ENCODE measurements around the gene CDON. TPM values are rescaled to one million over a fixed set of nuclear protein-coding genes. Genes with fewer than 3 reads are reported as not detected.

Gene CDON
- total RNA-seq, 2 donors from 2014 or later, result 0.59 to 2.1 TPM

DNA sequence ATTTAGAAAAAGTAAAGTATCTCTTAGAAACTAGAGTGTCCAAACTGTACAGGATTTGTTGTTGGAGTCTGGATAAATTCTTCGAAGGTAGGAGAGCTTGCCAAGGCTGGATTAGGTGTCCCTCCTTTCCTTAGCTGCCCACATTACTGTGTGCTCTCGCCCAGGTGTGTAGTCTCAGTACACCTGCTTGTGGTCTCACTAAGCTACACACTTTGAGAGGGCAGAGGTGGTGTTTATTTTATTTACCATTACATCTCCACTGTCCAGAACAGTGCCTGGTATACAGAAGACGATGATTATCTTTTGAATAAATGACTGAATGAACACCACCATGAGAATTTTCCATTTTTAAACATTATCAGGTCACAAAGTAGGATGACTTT lies 80.3 kb downstream of the CDON start:
- H3K36me3 Mint-ChIP-seq, result no peaks in the 10 kb centered on the region
- no peaks in the 10 kb centered on the region for H3K9me3 Mint-ChIP-seq
- ATAC-seq, result no peak
- H3K4me1 Mint-ChIP-seq (ENCODE audit: low read depth in 2 of 2), result peaks cover 0 to 3% of the 10 kb centered on the region in 2 donors
- DNase-seq (ENCODE audit: low spot score), result no peak
- H3K27me3 Mint-ChIP-seq, result peaks cover 9 to 12% of the 10 kb centered on the region in 2 donors
- H3K4me3 Mint-ChIP-seq, result no peak overlapping the region
- no peak overlapping the region for H3K27ac Mint-ChIP-seq

DNA sequence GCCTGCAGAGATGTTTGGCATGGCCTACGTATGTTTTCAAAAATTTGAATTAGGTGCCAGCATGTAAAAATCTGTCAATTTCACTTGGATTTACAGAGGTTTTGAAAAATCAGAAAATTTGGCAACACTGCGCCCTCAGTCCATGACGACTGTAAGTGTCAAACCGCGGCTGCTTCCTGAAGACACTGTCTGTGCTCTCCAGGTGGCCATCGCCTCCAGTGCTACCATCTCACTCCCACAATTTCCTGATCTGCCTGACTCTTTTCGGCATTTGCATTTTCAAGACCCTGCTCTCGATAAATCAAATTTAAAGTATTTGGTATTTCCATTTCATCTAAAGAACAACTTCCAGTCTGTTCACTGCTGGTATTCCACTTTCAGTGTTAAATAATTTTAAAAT lies 82.2 kb downstream of the CDON start:
- Mint-ChIP-seq H3K4me3 (no peak overlapping the region), H3K27me3 (peaks cover 7 to 13% of the 10 kb centered on the region in 2 donors), H3K4me1 (ENCODE audit: low read depth in 2 of 2) (peaks cover 0 to 3% of the 10 kb centered on the region in 2 donors), H3K36me3 (no peaks in the 10 kb centered on the region), H3K9me3 (no peaks in the 10 kb centered on the region), H3K27ac (no peak overlapping the region)
- ATAC-seq, result no peak
- DNase-seq (ENCODE audit: low spot score), result no peak

DNA sequence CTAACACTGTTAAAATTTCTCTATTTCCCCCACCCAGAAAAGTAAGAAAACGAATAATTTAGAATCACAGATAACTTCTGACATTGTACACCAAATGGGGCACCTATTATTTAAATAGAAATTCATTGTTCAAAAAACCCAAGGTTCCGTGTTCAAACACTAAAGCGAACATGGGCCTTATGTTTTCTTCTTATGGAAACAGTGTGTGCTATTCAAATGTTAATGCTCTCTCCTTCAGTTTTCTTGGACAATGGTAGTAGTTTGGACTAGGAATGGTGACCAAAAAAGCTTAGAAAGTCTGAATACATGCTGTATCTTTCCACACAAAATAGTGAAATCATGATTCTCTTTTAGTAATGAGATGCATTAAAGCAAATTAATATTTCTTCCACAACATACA lies 83.2 kb downstream of the CDON start:
- Mint-ChIP-seq H3K27ac (no peak overlapping the region), H3K9me3 (no peaks in the 10 kb centered on the region)
- ATAC-seq, result no peak

DNA sequence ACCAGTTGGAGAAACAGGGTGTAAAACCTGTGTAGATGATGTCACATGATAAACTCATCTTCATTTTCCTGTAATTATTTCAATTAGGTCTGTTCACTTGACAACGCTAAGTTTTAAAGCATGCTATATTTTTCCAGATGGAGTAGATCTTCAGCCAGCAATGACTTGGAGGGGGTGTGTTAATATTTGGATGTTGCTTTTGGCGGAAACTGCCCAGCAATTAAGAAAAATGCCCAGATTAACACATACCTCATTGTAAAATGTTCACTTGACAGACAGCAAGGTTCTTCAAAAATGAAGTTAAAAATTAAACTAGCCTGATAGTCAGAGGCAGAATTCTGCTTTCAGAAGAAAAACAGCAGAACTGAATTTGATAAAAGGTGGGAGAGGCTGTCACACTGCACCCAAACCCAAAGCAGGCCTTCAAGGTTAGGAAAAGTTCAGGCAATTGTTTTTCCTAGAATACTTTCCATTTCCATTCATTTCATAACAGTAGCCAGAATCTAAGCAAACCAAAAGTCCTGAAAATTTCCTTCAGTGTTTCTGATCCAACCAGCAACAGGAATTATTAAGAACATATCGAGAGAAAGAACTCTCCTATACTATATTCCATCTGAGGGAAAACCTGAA lies 83.8 kb downstream of the CDON start:
- no peaks in the 10 kb centered on the region for H3K9me3 Mint-ChIP-seq
- H3K4me3 Mint-ChIP-seq, result no peak overlapping the region
- DNase-seq (ENCODE audit: low spot score) (no peak), ATAC-seq (no peak)
- no peak overlapping the region for H3K27ac Mint-ChIP-seq
- peaks cover 13 to 16% of the 10 kb centered on the region in 2 donors for H3K27me3 Mint-ChIP-seq
- H3K4me1 Mint-ChIP-seq (ENCODE audit: low read depth in 2 of 2), result peaks cover 0 to 3% of the 10 kb centered on the region in 2 donors
- no peaks in the 10 kb centered on the region for H3K36me3 Mint-ChIP-seq

More for the DNA sequence above, 83.2 kb downstream of the CDON start:
- Mint-ChIP-seq H3K4me1 (ENCODE audit: low read depth in 2 of 2) (peaks cover 0 to 3% of the 10 kb centered on the region in 2 donors), H3K27me3 (peaks cover 11 to 16% of the 10 kb centered on the region in 2 donors), H3K36me3 (no peaks in the 10 kb centered on the region), H3K4me3 (no peak overlapping the region)
- no peak for DNase-seq (ENCODE audit: low spot score)

DNA sequence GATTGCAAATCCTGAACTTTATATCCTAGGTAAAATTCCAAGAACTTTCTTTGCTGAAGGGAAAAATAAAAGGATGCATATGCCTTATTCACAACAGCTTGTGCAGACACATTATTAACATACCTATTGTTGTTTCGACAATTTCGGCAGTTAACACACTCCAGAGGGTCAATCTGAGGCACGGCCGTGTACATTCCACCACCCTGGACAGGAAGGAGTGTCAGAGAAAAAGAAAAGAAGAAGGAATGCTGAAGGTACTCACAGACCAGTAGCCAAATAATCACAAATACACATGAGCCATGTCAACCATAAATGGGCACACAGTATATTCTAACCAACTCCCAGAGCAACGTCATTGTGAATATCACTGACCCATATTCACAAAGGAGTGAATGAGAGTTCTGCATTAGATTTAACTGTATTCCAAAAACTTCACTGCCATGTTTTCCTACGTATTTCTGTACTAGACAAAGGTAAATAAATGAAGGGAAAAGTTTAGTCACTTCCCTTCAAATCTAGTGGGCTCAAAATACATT lies 84.4 kb downstream of the CDON start:
- no peak for DNase-seq (ENCODE audit: low spot score)
- Mint-ChIP-seq H3K9me3 (no peaks in the 10 kb centered on the region), H3K4me3 (no peak overlapping the region), H3K4me1 (ENCODE audit: low read depth in 2 of 2) (peaks cover 0 to 3% of the 10 kb centered on the region in 2 donors), H3K27me3 (peaks cover 13 to 16% of the 10 kb centered on the region in 2 donors), H3K27ac (no peak overlapping the region), H3K36me3 (no peaks in the 10 kb centered on the region)
- ATAC-seq, result no peak

DNA sequence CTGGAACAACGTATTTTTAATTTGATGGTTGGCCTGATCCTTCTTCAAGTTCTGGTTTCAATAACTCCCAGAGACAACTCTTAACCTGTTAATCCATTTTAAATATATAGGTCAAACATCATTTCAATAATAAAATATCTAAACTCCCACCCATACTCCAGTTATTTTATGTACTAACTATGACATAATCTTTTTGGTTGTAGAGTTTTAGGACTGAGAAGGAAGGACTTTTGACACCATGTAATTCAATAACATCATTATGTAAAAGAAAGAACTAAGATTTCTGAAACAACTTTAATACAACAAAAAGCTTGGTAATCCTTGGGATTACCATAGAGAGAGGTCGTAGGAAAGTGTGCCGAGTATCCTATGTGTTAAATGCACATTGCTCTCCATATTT lies 85.3 kb downstream of the CDON start:
- ATAC-seq, result no peak
- no peak for DNase-seq (ENCODE audit: low spot score)
- H3K4me3 Mint-ChIP-seq, result no peak overlapping the region
- H3K9me3 Mint-ChIP-seq, result no peaks in the 10 kb centered on the region
- H3K27ac Mint-ChIP-seq, result no peak overlapping the region
- peaks cover 0 to 3% of the 10 kb centered on the region in 2 donors for H3K4me1 Mint-ChIP-seq (ENCODE audit: low read depth in 2 of 2)
- H3K36me3 Mint-ChIP-seq, result no peaks in the 10 kb centered on the region
- H3K27me3 Mint-ChIP-seq, result peaks cover 7 to 14% of the 10 kb centered on the region in 2 donors

DNA sequence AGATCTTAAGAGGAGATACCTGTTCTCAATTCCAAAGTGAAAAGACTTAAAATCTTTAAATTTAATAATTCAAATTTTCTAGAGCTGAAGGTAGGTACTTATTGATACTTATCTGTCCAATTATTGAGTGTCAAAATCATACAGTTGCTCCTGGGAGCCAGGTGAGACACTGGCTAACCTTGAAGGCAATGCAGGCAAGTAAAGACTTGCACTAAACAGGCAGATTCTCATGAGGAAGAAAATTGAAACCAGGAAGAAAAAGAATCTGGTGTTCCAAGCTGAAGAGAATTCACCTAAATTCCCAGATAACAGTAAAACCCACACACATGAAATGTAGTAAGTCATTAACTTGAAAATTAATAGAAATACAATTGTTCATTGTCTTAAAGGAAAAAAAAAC lies 86.5 kb downstream of the CDON start:
- Mint-ChIP-seq H3K27me3 (peaks cover 14% of the 10 kb centered on the region in 2 donors), H3K9me3 (no peaks in the 10 kb centered on the region), H3K4me1 (ENCODE audit: low read depth in 2 of 2) (peaks cover 0 to 3% of the 10 kb centered on the region in 2 donors), H3K4me3 (no peak overlapping the region), H3K27ac (no peak overlapping the region), H3K36me3 (no peaks in the 10 kb centered on the region)
- DNase-seq (ENCODE audit: low spot score) (no peak), ATAC-seq (no peak)

DNA sequence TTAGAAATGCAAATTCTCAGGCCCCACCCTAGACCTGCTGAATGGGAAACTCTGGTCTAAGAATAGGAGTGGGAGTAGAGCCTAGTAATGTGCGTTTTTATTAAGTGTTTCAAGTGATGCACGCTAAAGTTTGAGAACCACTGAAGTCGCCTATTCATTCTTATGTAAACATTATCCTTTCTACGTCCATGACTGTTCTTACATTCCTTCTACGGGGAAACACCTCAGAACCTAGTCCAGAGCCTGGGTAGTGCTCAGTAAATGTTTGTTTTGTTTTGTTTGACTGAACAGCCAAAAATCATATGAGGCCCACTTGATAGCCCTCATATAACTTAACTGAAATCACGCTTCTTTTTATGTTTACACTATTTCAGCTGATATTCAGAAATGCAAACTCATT lies 87.0 kb downstream of the CDON start:
- Mint-ChIP-seq H3K4me1 (ENCODE audit: low read depth in 2 of 2) (peaks cover 0 to 2% of the 10 kb centered on the region in 2 donors), H3K27ac (no peak overlapping the region), H3K27me3 (peaks cover 14 to 16% of the 10 kb centered on the region in 2 donors), H3K36me3 (no peaks in the 10 kb centered on the region), H3K9me3 (no peaks in the 10 kb centered on the region), H3K4me3 (no peak overlapping the region)
- ATAC-seq (no peak), DNase-seq (ENCODE audit: low spot score) (no peak)

DNA sequence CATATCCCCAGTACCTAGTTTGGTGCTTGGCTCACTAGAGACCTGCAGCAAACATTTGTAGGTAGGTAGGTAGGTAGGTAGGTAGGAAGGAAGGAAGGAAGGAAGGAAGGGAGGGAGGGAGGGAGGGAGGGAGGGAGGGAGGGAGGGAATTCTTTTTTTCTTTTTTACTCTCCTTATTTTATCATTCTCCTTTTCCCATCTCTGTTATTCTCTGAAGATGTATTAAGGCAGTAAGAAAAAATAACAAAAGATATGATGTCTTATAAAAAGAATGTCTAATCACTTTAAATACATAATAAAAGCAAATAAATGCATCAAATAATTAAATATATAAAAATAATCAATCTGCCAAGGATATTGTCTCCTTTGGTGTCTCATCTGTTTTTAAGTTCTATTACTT lies 88.4 kb downstream of the CDON start:
- ATAC-seq (no peak), DNase-seq (ENCODE audit: low spot score) (no peak)
- Mint-ChIP-seq H3K27me3 (peaks cover 14 to 20% of the 10 kb centered on the region in 2 donors), H3K9me3 (no peaks in the 10 kb centered on the region), H3K4me3 (no peak overlapping the region), H3K4me1 (ENCODE audit: low read depth in 2 of 2) (no peaks in the 10 kb centered on the region), H3K27ac (no peak overlapping the region), H3K36me3 (no peaks in the 10 kb centered on the region)

DNA sequence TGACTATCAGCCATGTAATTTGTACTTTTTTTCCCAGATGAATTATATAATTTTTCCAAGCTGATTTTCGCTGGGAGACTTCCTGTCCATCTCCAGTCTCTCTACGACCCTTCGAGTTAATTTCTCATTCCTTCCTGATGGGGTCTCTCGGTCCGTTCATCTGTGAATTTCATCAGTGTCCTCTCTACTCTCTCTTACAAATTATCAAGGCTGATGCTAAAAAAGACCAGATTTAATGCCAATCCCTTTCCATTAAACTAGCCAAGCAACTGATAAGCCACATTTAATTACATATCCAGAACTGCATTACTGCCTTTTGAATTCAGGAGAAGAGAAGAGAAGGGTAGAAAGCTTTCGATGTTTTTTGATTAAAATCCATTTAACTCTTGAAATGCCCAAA lies 91.0 kb downstream of the CDON start:
- ATAC-seq (no peak), DNase-seq (ENCODE audit: low spot score) (no peak)
- Mint-ChIP-seq H3K27ac (no peak overlapping the region), H3K27me3 (peaks cover 16 to 29% of the 10 kb centered on the region in 2 donors), H3K4me3 (no peak overlapping the region), H3K4me1 (ENCODE audit: low read depth in 2 of 2) (peaks cover 0 to 4% of the 10 kb centered on the region in 2 donors), H3K36me3 (no peaks in the 10 kb centered on the region), H3K9me3 (no peaks in the 10 kb centered on the region)

DNA sequence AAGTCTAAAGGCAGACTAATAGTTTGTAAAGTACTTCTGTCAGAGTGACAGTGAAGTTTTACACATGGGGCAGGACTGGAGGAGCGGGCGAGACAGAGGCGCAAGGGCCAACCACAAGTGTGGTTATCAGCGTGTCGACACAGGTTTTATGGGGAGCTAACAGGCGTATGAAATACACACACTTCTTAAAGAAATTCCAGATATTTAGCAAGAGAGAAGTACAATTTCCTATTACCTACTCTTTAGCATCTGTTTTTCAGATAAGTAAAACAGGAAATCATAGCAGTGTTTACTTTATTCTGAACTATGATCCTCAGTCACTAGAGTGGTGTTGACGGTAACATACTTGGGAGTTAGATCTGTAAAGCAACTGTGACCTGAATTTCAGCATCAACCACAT lies 94.3 kb downstream of the CDON start:
- Mint-ChIP-seq H3K4me1 (ENCODE audit: low read depth in 2 of 2) (peaks cover 0 to 4% of the 10 kb centered on the region in 2 donors), H3K36me3 (no peaks in the 10 kb centered on the region), H3K27ac (no peak overlapping the region), H3K27me3 (peaks cover 22 to 37% of the 10 kb centered on the region in 2 donors), H3K9me3 (no peaks in the 10 kb centered on the region), H3K4me3 (no peak overlapping the region)
- ATAC-seq (no peak), DNase-seq (ENCODE audit: low spot score) (no peak)

DNA sequence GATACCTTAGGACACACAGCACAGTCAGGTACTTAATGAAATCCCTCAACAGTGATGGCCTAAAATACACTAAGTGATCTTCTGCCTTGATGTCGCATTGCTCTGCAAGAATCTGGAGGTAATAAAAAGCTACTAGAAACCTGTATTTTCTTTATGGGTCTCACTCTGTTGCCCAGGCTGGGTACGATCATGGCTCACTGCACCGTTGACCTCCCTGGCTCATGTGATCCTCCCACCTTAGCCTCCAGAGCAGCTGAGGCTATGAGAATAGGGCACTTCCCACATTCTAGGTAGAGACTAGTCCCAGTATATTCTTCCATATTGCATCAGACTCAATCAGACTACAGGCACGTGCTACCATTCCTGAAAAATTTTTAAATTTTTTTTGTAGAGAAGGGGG lies 95.2 kb downstream of the CDON start:
- no peak overlapping the region for H3K27ac Mint-ChIP-seq
- no peak for ATAC-seq
- DNase-seq (ENCODE audit: low spot score), result no peak
- no peak overlapping the region for H3K4me3 Mint-ChIP-seq
- peaks cover 0 to 4% of the 10 kb centered on the region in 2 donors for H3K4me1 Mint-ChIP-seq (ENCODE audit: low read depth in 2 of 2)
- H3K9me3 Mint-ChIP-seq, result no peaks in the 10 kb centered on the region
- H3K27me3 Mint-ChIP-seq, result peaks cover 22 to 37% of the 10 kb centered on the region in 2 donors
- H3K36me3 Mint-ChIP-seq, result peaks cover 4% of the 10 kb centered on the region

DNA sequence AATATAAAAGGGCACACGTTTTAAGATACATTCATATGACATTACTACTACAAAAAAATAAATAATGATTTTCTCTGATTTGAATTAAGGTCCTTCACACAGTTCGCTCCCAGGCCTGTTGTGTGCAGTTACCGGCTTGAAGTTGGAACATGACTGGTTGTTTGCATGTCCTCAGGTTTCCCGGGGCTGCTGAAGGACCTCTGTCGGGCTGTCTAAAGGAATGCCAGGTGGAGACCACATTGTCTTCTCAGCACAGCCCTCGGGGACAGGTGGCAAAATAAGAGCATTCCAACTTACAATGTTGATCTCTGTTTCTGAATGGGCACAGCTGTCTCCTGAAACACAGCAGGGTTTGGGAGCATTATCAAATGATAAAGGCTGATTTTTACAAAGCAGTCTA lies 101.9 kb downstream of the CDON start:
- DNase-seq (ENCODE audit: low spot score) (no peak), ATAC-seq (no peak)
- H3K36me3 Mint-ChIP-seq, result peaks cover 5% of the 10 kb centered on the region
- peaks cover 14 to 19% of the 10 kb centered on the region in 2 donors for H3K27me3 Mint-ChIP-seq
- H3K4me1 Mint-ChIP-seq (ENCODE audit: low read depth in 2 of 2), result peaks cover 0 to 4% of the 10 kb centered on the region in 2 donors
- H3K4me3 Mint-ChIP-seq, result no peak overlapping the region
- H3K27ac Mint-ChIP-seq, result no peak overlapping the region
- no peaks in the 10 kb centered on the region for H3K9me3 Mint-ChIP-seq

DNA sequence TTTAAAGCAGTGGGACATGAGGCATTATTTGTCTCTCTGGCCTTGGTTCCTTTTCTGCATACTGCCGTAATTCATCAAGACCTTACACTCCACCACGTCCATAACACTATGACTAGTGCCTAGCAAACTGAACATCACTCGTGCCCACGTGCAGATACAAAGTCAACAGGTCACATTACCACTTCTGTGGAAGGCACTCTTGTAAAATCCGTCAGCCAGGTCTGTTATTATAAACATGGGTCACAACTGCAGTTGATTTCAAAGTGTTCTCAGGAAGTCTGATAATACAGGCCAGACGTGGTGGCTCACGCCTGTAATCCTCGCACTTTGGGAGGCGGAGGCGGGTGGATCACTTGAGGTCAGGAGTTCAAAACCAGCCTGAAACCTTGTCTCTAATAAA lies 102.7 kb downstream of the CDON start:
- ATAC-seq, result no peak
- Mint-ChIP-seq H3K9me3 (no peaks in the 10 kb centered on the region), H3K4me1 (ENCODE audit: low read depth in 2 of 2) (peaks cover 0 to 4% of the 10 kb centered on the region in 2 donors), H3K4me3 (no peak overlapping the region), H3K36me3 (peaks cover 5% of the 10 kb centered on the region), H3K27me3 (peaks cover 14 to 17% of the 10 kb centered on the region in 2 donors), H3K27ac (no peak overlapping the region)
- no peak for DNase-seq (ENCODE audit: low spot score)

DNA sequence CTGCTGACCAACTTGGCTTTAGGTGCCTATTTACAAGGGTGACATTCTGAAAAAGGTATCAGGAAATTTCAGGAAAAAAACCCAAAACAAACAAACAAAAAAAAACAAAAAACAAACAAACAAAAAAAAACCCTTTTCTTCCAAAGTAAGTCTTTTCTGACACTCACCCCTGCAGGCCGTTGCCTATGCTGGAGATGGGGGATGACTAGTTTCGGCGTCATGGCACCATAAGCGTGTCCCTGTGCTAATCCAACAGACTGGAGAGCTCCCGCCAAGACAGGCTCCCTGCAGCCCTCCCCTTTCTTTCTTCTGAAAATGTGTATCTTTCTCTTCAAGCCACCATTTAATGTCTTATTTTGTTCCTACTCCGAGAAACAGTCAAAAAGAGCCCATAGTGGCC lies 103.2 kb downstream of the CDON start:
- peaks cover 5% of the 10 kb centered on the region for H3K36me3 Mint-ChIP-seq
- H3K27ac Mint-ChIP-seq, result no peak overlapping the region
- ATAC-seq (no peak), DNase-seq (ENCODE audit: low spot score) (no peak)
- peaks cover 0 to 4% of the 10 kb centered on the region in 2 donors for H3K4me1 Mint-ChIP-seq (ENCODE audit: low read depth in 2 of 2)
- H3K9me3 Mint-ChIP-seq, result no peaks in the 10 kb centered on the region
- H3K27me3 Mint-ChIP-seq, result peaks cover 12 to 17% of the 10 kb centered on the region in 2 donors
- H3K4me3 Mint-ChIP-seq, result no peak overlapping the region
